AG09309 (cell line): ENCODE data around the gene SLC37A4.

Source experiments
- DNase-seq: peaks from one replicate; pipeline ENCODE4 v3.0.0-alpha.2; 2010; ENCODE audit warnings: low read depth
- H3K4me3 ChIP-seq: 2 replicates; pipeline ENCODE4 v1.5.1; 2011; ENCODE audit warnings: mild to moderate bottlenecking, low read depth, low read length, moderate library complexity; ENCODE audit not compliant: control insufficient read depth
- TF ChIP-seq, protein P1 (sequence below): IDR thresholded peaks from 2 replicates; pipeline ENCODE4 v1.5.1; 2011; ENCODE audit warnings: mild to moderate bottlenecking, low read depth, low read length, inconsistent platforms; ENCODE audit not compliant: insufficient read depth, control insufficient read depth; ENCODE audit errors: missing control alignments

Gene SLC37A4

DNA sequence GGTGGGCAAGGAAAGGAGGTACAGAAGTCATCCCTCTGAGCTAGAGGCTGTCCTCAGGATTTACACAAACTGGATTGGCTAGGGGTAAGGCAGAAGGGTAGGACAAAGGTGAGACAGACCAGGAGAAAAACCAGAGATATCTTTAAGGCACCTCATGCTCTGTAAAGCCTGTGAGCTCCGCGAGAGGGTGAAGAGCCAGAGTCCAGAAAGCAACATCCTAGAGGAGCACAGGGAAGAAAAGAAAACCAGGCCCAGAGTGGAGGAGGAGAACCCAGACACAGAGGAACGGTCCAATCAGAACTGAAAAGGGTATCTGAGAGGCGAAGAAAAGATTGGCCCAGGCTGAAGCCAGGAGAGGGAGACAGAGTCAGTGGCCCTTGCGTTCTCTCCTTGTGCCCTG is 5.1 kb downstream of the SLC37A4 start:
- no peak overlapping the region for H3K4me3 ChIP-seq
- TF ChIP-seq, protein P1, sequence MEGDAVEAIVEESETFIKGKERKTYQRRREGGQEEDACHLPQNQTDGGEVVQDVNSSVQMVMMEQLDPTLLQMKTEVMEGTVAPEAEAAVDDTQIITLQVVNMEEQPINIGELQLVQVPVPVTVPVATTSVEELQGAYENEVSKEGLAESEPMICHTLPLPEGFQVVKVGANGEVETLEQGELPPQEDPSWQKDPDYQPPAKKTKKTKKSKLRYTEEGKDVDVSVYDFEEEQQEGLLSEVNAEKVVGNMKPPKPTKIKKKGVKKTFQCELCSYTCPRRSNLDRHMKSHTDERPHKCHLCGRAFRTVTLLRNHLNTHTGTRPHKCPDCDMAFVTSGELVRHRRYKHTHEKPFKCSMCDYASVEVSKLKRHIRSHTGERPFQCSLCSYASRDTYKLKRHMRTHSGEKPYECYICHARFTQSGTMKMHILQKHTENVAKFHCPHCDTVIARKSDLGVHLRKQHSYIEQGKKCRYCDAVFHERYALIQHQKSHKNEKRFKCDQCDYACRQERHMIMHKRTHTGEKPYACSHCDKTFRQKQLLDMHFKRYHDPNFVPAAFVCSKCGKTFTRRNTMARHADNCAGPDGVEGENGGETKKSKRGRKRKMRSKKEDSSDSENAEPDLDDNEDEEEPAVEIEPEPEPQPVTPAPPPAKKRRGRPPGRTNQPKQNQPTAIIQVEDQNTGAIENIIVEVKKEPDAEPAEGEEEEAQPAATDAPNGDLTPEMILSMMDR: no peak
- no peak for DNase-seq

GRCh38 chr11:119025099-119025473 is 5.6 kb downstream of the SLC37A4 start:
- TF ChIP-seq, protein P1: no peak
- no peak overlapping the region for H3K4me3 ChIP-seq
- DNase-seq: no peak

GRCh38 chr11:119024430-119025098 is 6.1 kb downstream of the SLC37A4 start:
- no peak for DNase-seq
- H3K4me3 ChIP-seq: no peak overlapping the region
- TF ChIP-seq, protein P1: no peak

GRCh38 chr11:119023741-119024140 is 6.9 kb downstream of the SLC37A4 start:
- H3K4me3 ChIP-seq: no peak overlapping the region
- DNase-seq: peak; percentile 11
- TF ChIP-seq, protein P1: no peak

DNA sequence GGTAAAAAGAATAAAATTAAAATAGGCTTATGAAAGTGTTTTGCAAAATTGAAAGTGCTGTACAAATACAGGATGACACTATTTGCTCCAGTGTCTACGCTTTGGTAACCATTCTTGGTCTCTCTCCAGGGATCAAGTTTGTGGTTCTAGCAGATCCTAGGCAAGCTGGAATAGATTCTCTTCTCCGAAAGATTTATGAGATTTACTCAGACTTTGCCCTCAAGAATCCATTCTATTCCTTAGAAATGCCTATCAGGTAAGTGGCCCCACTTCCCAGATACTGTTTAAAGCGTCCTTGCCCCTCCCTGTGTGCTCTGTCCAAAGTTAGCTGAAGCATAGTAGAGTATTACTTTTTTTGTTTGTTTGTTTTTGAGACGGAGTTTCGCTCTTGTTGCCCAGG is 9.0 kb downstream of the SLC37A4 start:
- TF ChIP-seq, protein P1: no peak
- no peak for DNase-seq
- no peak overlapping the region for H3K4me3 ChIP-seq

DNA sequence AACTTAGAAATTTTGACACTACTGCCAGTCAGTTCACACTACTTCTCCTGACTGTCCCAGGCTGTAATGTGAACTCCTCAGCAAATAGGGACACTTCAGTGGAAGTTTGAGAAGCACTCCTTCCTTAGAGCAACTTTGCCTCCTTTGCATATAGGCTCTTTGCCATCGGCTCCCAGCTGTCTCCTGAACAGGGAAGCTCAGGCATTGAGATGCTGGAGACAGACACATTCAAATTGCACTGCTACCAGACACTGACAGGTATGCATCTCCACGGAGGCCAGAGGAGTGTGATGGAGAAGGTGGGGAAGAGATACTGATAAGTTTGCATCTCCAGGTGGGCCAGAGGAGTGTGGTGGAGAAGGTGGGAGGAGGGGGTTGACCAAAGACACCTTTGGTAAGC is 10.7 kb downstream of the SLC37A4 start:
- TF ChIP-seq, protein P1: no peak
- no peak for DNase-seq
- H3K4me3 ChIP-seq: peak overlapping the region; percentile 98
